ENCODE results near the gene NBL1.

Gene NBL1

DNA sequence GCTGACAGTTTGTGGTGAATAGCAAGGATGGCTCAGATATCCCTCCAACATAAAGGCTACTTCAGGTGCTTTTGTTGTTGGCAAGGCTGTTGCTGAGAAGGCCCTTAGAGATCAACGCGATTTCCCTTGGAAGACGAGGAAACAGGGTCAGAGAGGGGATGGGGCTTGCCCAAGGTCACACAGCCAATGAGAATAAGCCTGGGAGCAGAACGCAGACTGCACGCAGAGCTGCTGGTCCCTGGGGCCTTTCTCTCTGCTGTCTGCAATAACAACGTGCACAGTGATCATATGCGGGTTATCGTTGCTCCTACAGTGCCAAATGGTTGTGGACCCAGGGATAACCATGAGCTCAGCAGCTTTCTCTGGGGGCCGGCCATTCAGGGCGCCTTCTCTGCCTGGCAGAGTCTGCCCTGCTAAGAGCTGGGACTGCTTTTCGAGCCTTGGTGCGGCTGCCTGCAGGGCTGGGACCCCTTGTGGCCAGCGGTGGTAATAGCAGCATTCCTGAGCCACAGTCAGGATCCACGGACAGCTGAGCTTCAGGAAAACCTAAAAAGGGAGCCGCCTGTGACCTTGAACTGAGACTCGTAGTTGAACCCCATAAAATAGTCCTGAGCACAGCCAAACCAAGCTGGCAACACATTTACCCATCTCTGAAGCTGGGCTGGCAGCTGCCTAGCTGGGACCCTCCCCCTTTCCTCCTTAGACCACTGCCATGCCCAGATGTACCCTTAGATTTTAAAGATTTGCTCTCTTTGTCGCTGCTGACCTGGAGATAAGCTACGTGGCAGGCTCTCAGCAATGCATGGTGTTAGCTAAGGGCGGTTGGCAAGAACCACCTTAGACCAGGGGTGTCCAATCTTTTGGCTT is 60.4 kb downstream of the NBL1 start (continued):
- TF ChIP-seq, protein P1, sequence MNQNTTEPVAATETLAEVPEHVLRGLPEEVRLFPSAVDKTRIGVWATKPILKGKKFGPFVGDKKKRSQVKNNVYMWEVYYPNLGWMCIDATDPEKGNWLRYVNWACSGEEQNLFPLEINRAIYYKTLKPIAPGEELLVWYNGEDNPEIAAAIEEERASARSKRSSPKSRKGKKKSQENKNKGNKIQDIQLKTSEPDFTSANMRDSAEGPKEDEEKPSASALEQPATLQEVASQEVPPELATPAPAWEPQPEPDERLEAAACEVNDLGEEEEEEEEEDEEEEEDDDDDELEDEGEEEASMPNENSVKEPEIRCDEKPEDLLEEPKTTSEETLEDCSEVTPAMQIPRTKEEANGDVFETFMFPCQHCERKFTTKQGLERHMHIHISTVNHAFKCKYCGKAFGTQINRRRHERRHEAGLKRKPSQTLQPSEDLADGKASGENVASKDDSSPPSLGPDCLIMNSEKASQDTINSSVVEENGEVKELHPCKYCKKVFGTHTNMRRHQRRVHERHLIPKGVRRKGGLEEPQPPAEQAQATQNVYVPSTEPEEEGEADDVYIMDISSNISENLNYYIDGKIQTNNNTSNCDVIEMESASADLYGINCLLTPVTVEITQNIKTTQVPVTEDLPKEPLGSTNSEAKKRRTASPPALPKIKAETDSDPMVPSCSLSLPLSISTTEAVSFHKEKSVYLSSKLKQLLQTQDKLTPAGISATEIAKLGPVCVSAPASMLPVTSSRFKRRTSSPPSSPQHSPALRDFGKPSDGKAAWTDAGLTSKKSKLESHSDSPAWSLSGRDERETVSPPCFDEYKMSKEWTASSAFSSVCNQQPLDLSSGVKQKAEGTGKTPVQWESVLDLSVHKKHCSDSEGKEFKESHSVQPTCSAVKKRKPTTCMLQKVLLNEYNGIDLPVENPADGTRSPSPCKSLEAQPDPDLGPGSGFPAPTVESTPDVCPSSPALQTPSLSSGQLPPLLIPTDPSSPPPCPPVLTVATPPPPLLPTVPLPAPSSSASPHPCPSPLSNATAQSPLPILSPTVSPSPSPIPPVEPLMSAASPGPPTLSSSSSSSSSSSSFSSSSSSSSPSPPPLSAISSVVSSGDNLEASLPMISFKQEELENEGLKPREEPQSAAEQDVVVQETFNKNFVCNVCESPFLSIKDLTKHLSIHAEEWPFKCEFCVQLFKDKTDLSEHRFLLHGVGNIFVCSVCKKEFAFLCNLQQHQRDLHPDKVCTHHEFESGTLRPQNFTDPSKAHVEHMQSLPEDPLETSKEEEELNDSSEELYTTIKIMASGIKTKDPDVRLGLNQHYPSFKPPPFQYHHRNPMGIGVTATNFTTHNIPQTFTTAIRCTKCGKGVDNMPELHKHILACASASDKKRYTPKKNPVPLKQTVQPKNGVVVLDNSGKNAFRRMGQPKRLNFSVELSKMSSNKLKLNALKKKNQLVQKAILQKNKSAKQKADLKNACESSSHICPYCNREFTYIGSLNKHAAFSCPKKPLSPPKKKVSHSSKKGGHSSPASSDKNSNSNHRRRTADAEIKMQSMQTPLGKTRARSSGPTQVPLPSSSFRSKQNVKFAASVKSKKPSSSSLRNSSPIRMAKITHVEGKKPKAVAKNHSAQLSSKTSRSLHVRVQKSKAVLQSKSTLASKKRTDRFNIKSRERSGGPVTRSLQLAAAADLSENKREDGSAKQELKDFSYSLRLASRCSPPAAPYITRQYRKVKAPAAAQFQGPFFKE (tag by site-specific recombination; IDR thresholded peaks at IDR 0.05; ENCODE audit: borderline replicate concordance): no peak
- TF ChIP-seq, protein P2, sequence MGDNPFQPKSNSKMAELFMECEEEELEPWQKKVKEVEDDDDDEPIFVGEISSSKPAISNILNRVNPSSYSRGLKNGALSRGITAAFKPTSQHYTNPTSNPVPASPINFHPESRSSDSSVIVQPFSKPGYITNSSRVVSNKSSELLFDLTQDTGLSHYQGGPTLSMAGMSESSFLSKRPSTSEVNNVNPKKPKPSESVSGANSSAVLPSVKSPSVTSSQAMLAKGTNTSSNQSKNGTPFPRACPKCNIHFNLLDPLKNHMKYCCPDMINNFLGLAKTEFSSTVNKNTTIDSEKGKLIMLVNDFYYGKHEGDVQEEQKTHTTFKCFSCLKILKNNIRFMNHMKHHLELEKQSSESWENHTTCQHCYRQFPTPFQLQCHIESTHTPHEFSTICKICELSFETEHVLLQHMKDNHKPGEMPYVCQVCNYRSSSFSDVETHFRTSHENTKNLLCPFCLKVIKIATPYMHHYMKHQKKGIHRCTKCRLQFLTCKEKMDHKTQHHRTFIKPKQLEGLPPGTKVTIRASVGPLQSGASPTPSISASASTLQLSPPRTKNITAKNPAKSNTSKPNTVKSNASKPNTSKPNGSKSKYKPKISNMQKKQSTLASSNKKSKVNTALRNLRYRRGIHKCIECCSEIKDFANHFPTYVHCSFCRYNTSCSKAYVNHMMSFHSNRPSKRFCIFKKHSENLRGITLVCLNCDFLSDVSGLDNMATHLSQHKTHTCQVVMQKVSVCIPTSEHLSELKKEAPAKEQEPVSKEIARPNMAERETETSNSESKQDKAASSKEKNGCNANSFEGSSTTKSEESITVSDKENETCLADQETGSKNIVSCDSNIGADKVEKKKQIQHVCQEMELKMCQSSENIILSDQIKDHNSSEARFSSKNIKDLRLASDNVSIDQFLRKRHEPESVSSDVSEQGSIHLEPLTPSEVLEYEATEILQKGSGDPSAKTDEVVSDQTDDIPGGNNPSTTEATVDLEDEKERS (tag by site-specific recombination; IDR thresholded peaks at IDR 0.05): no peak
- TF ChIP-seq ZXDB (tag by site-specific recombination; IDR thresholded peaks at IDR 0.05): no peak
- no peak for TF ChIP-seq SETDB1 (IDR thresholded peaks at IDR 0.05; ENCODE audit: insufficient read length, low read length)
- no peak for TF ChIP-seq ZNF843 (tag by site-specific recombination; IDR thresholded peaks at IDR 0.05)
- TF ChIP-seq, protein P3, sequence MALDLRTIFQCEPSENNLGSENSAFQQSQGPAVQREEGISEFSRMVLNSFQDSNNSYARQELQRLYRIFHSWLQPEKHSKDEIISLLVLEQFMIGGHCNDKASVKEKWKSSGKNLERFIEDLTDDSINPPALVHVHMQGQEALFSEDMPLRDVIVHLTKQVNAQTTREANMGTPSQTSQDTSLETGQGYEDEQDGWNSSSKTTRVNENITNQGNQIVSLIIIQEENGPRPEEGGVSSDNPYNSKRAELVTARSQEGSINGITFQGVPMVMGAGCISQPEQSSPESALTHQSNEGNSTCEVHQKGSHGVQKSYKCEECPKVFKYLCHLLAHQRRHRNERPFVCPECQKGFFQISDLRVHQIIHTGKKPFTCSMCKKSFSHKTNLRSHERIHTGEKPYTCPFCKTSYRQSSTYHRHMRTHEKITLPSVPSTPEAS (tag by site-specific recombination; IDR thresholded peaks at IDR 0.05): no peak
- TF ChIP-seq ZNF121 (tag by site-specific recombination; IDR thresholded peaks at IDR 0.05): no peak
- 0 out of 2 replicates have a peak, but pooled peaks have one; percentile 37 for TF ChIP-seq IKZF3 (tag by site-specific recombination; IDR thresholded peaks at IDR 0.05)
- TF ChIP-seq, protein P4, sequence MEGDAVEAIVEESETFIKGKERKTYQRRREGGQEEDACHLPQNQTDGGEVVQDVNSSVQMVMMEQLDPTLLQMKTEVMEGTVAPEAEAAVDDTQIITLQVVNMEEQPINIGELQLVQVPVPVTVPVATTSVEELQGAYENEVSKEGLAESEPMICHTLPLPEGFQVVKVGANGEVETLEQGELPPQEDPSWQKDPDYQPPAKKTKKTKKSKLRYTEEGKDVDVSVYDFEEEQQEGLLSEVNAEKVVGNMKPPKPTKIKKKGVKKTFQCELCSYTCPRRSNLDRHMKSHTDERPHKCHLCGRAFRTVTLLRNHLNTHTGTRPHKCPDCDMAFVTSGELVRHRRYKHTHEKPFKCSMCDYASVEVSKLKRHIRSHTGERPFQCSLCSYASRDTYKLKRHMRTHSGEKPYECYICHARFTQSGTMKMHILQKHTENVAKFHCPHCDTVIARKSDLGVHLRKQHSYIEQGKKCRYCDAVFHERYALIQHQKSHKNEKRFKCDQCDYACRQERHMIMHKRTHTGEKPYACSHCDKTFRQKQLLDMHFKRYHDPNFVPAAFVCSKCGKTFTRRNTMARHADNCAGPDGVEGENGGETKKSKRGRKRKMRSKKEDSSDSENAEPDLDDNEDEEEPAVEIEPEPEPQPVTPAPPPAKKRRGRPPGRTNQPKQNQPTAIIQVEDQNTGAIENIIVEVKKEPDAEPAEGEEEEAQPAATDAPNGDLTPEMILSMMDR (tag by site-specific recombination; IDR thresholded peaks at IDR 0.05): peak; percentile 77
- TF ChIP-seq, protein P5, sequence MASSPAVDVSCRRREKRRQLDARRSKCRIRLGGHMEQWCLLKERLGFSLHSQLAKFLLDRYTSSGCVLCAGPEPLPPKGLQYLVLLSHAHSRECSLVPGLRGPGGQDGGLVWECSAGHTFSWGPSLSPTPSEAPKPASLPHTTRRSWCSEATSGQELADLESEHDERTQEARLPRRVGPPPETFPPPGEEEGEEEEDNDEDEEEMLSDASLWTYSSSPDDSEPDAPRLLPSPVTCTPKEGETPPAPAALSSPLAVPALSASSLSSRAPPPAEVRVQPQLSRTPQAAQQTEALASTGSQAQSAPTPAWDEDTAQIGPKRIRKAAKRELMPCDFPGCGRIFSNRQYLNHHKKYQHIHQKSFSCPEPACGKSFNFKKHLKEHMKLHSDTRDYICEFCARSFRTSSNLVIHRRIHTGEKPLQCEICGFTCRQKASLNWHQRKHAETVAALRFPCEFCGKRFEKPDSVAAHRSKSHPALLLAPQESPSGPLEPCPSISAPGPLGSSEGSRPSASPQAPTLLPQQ (tag by site-specific recombination; IDR thresholded peaks at IDR 0.05): no peak
- peak; percentile 17; the same call in 1 of the 2 replicates for TF ChIP-seq ZNF768 (tag by site-specific recombination; IDR thresholded peaks at IDR 0.05)

All from HEK293 (cell line).